H9 (cell line): ENCODE measurements around the gene DIS3. TPM values are rescaled to one million over a fixed set of nuclear protein-coding genes. Genes with fewer than 3 reads are reported as not detected.

Source experiments
- DNase-seq: peaks from one replicate; pipeline ENCODE4 v3.0.0-alpha.2; 2017
- H2AFZ ChIP-seq: one replicate; pipeline ENCODE4 v1.6.1; 2013; ENCODE audit warnings: mild to moderate bottlenecking, low read length, control low read depth, moderate library complexity
- H2AK5ac ChIP-seq: 2 replicates; pipeline ENCODE4 v1.6.1; 2013; ENCODE audit warnings: low read length, control low read depth, mixed read lengths; ENCODE audit not compliant: insufficient read length
- H2BK120ac ChIP-seq: one replicate; pipeline ENCODE4 v1.6.1; 2013; ENCODE audit warnings: low read depth, mild to moderate bottlenecking, low read length, control low read depth, inconsistent platforms; ENCODE audit not compliant: poor library complexity, severe bottlenecking
- H2BK12ac ChIP-seq: 2 replicates; pipeline ENCODE4 v1.6.1; 2013; ENCODE audit warnings: low read length, control low read depth, mixed read lengths, low read depth; ENCODE audit not compliant: insufficient read length
- H2BK15ac ChIP-seq: 2 replicates; pipeline ENCODE4 v1.6.1; 2013; ENCODE audit warnings: low read depth, low read length, control low read depth
- H2BK20ac ChIP-seq: one replicate; pipeline ENCODE4 v1.6.1; 2013; ENCODE audit warnings: low read depth, mild to moderate bottlenecking, low read length, control low read depth, inconsistent platforms; ENCODE audit not compliant: poor library complexity, severe bottlenecking
- H2BK5ac ChIP-seq: 2 replicates; pipeline ENCODE4 v1.6.1; 2013; ENCODE audit warnings: low read length, control low read depth, mixed read lengths; ENCODE audit not compliant: insufficient read length
- H3K14ac ChIP-seq: 2 replicates; pipeline ENCODE4 v1.6.1; 2013; ENCODE audit warnings: low read length, control low read depth; ENCODE audit not compliant: insufficient read depth
- H3K18ac ChIP-seq: 2 replicates; pipeline ENCODE4 v1.6.1; 2013; ENCODE audit warnings: low read depth, mild to moderate bottlenecking, mixed read lengths, low read length, control low read depth; ENCODE audit not compliant: insufficient read length
- H3K23ac ChIP-seq: 2 replicates; pipeline ENCODE4 v1.6.1; 2013; ENCODE audit warnings: low read length, control low read depth, mixed read lengths, low read depth; ENCODE audit not compliant: insufficient read length
- H3K23me2 ChIP-seq: 2 replicates; pipeline ENCODE4 v1.6.1; 2013; ENCODE audit warnings: low read depth, mild to moderate bottlenecking, mixed read lengths, low read length, control low read depth; ENCODE audit not compliant: insufficient read length, poor library complexity, severe bottlenecking
- H3K27ac ChIP-seq: 2 replicates; pipeline ENCODE4 v1.5.1; 2013; ENCODE audit warnings: low read length, control low read depth, mixed read lengths, low read depth; ENCODE audit not compliant: insufficient read length
- H3K27me3 ChIP-seq: 2 replicates; pipeline ENCODE4 v1.6.1; 2013; ENCODE audit warnings: low read length, control low read depth, inconsistent platforms; ENCODE audit not compliant: insufficient read depth
- H3K4ac ChIP-seq: 2 replicates; pipeline ENCODE4 v1.6.1; 2013; ENCODE audit warnings: low read depth, mild to moderate bottlenecking, control low read depth, inconsistent platforms, low read length, moderate library complexity
- H3K4me1 ChIP-seq: 2 replicates; pipeline ENCODE4 v1.6.1; 2013; ENCODE audit warnings: low read length, control low read depth, inconsistent platforms; ENCODE audit not compliant: insufficient read depth
- H3K4me2 ChIP-seq: 2 replicates; pipeline ENCODE4 v1.6.1; 2013; ENCODE audit warnings: low read length, control low read depth, mixed read lengths; ENCODE audit not compliant: insufficient read length, insufficient read depth
- H3K56ac ChIP-seq: 2 replicates; pipeline ENCODE4 v1.6.1; 2013; ENCODE audit warnings: low read depth, mild to moderate bottlenecking, mixed read lengths, low read length, control low read depth; ENCODE audit not compliant: insufficient read length
- H3K79me1 ChIP-seq: 2 replicates; pipeline ENCODE4 v1.6.1; 2013; ENCODE audit warnings: low read depth, mild to moderate bottlenecking, moderate library complexity, low read length, control low read depth, inconsistent platforms; ENCODE audit not compliant: insufficient read depth, poor library complexity, severe bottlenecking
- H3K79me2 ChIP-seq: 2 replicates; pipeline ENCODE4 v1.6.1; 2013; ENCODE audit warnings: low read length, control low read depth, inconsistent platforms; ENCODE audit not compliant: insufficient read depth
- H3K9ac ChIP-seq: 2 replicates; pipeline ENCODE4 v1.6.1; 2013; ENCODE audit warnings: low read length, control low read depth, mixed read lengths; ENCODE audit not compliant: insufficient read length; ENCODE audit errors: extremely low read depth
- H3K9me3 ChIP-seq: one replicate; pipeline ENCODE4 v1.6.1; 2013; ENCODE audit warnings: low read depth, low read length, inconsistent platforms; ENCODE audit not compliant: control insufficient read depth
- H3T11ph ChIP-seq: one replicate; pipeline ENCODE4 v1.6.1; 2013; ENCODE audit warnings: mild to moderate bottlenecking, low read length, control low read depth, inconsistent platforms
- H4K20me1 ChIP-seq: one replicate; pipeline ENCODE4 v1.6.1; 2013; ENCODE audit not compliant: control insufficient read depth, insufficient read length, insufficient read depth
- H4K5ac ChIP-seq: 2 replicates; pipeline ENCODE4 v1.6.1; 2013; ENCODE audit warnings: low read depth, mild to moderate bottlenecking, mixed read lengths, low read length, control low read depth; ENCODE audit not compliant: insufficient read length
- H4K8ac ChIP-seq: replicated peaks from 2 replicates; pipeline ENCODE4 v1.6.1; 2013; ENCODE audit warnings: low read length, control low read depth, mixed read lengths, low read depth; ENCODE audit not compliant: insufficient read length
- H4K91ac ChIP-seq: 2 replicates; pipeline ENCODE4 v1.6.1; 2013; ENCODE audit warnings: low read depth, mild to moderate bottlenecking, moderate library complexity, mixed read lengths, low read length, control low read depth; ENCODE audit not compliant: insufficient read length
- H3K27ac Mint-ChIP-seq, 3 experiments: 2 replicates in 2 of 3; 3 replicates in 1 of 3; pipeline ENCODE4 v1.8.0; 2020 to 2021; ENCODE audit warnings: mixed read lengths in 3 of 3, mild to moderate bottlenecking in 1 of 3, moderate library complexity in 1 of 3
- H3K27me3 Mint-ChIP-seq: 2 replicates; pipeline ENCODE4 v1.8.0; 2021; ENCODE audit warnings: low read depth, mild to moderate bottlenecking, moderate library complexity, mixed read lengths
- H3K36me3 Mint-ChIP-seq, 3 experiments: 2 replicates in 2 of 3; 3 replicates in 1 of 3; pipeline ENCODE4 v1.8.0; 2020 to 2021; ENCODE audit warnings: low read depth in 3 of 3, mixed read lengths in 3 of 3; ENCODE audit not compliant: insufficient read depth in 1 of 3
- H3K4me1 Mint-ChIP-seq, 2 experiments: 2 replicates each; pipeline ENCODE4 v1.8.0; 2020; ENCODE audit warnings: mixed read lengths in 2 of 2
- H3K4me3 Mint-ChIP-seq, 2 experiments: 2 replicates in 1 of 2; 3 replicates in 1 of 2; pipeline ENCODE4 v1.8.0; 2020 to 2021; ENCODE audit warnings: mild to moderate bottlenecking in 2 of 2, mixed read lengths in 2 of 2, moderate library complexity in 1 of 2
- H3K9me3 Mint-ChIP-seq, 2 experiments: 2 replicates in 1 of 2; 3 replicates in 1 of 2; pipeline ENCODE4 v1.8.0; 2020; ENCODE audit warnings: mild to moderate bottlenecking in 2 of 2, mixed read lengths in 2 of 2, moderate library complexity in 1 of 2
- WGBS: extraction: QIAGEN DNeasy Blood & Tissue Kit; methylation state at CpG from one replicate; pipeline ENCODE4 v1.1.7; 2013; ENCODE audit warnings: missing lambda C conversion rate, low lambda C conversion rate, mixed read lengths; ENCODE audit not compliant: insufficient read length; ENCODE audit errors: extremely low coverage; 5-methylcytosine and 5-hydroxymethylcytosine counted together
- total RNA-seq: library from RNA; stranded (reverse); gene quantifications from 2 replicates; pipeline ENCODE4 v1.2.1, GENCODE V29; 2021
- TF ChIP-seq, protein P1 (sequence below): fragments of 200-600 bp; sonication (generic); conservative IDR thresholded peaks from 3 replicates; pipeline ENCODE4 v1.8.0; 2021; ENCODE audit warnings: antibody characterized with exemption, mild to moderate bottlenecking

DIS3 gene
- total RNA-seq, 1 experiment from 2014 or later, result 47.3 TPM

GRCh38 chr13:72716776-72717175 lies 64.9 kb downstream of the DIS3 start:
- Histone ChIP-seq H2AFZ (no peak overlapping the region), H4K91ac (no peak overlapping the region), H2BK12ac (no peak overlapping the region), H3K56ac (no peak overlapping the region), H3K79me2 (peaks cover 6% of the 10 kb centered on the region; the same call in 1 of the 2 replicates), H3K27ac (no peak overlapping the region), H3K23me2 (no peaks in the 10 kb centered on the region), H2BK5ac (no peak overlapping the region), H3T11ph (no peak overlapping the region), H2BK120ac (no peak overlapping the region), H3K9me3 (no peaks in the 10 kb centered on the region), H3K23ac (no peak overlapping the region), H3K27me3 (no peaks in the 10 kb centered on the region), H3K9ac (no peak overlapping the region), H3K18ac (no peak overlapping the region), H4K8ac (no peak overlapping the region), H3K4ac (no peak overlapping the region), H3K4me2 (no peak overlapping the region), H3K4me1 (no peaks in the 10 kb centered on the region), H2BK15ac (no peak overlapping the region), H4K20me1 (no peaks in the 10 kb centered on the region), H3K79me1 (peaks cover 16% of the 10 kb centered on the region), H4K5ac (no peak overlapping the region), H2BK20ac (no peak overlapping the region), H3K14ac (no peak overlapping the region), H2AK5ac (no peak overlapping the region)
- Mint-ChIP-seq H3K27ac (no peak overlapping the region), H3K36me3 (peaks cover 53 to 73% (median 59%) of the 10 kb centered on the region in 3 experiments), H3K4me3 (no peak overlapping the region), H3K4me1 (peaks cover 0 to 3% of the 10 kb centered on the region in 2 experiments; a peak in 1 of 4 replicates), H3K9me3 (peaks cover 12 to 21% of the 10 kb centered on the region in 2 experiments; a peak in 4 of 5 replicates), H3K27me3 (no peaks in the 10 kb centered on the region)
- TF ChIP-seq, protein P1, sequence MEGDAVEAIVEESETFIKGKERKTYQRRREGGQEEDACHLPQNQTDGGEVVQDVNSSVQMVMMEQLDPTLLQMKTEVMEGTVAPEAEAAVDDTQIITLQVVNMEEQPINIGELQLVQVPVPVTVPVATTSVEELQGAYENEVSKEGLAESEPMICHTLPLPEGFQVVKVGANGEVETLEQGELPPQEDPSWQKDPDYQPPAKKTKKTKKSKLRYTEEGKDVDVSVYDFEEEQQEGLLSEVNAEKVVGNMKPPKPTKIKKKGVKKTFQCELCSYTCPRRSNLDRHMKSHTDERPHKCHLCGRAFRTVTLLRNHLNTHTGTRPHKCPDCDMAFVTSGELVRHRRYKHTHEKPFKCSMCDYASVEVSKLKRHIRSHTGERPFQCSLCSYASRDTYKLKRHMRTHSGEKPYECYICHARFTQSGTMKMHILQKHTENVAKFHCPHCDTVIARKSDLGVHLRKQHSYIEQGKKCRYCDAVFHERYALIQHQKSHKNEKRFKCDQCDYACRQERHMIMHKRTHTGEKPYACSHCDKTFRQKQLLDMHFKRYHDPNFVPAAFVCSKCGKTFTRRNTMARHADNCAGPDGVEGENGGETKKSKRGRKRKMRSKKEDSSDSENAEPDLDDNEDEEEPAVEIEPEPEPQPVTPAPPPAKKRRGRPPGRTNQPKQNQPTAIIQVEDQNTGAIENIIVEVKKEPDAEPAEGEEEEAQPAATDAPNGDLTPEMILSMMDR, result no peak
- no CpG with 5 or more reads among the region's 3 CpGs for WGBS
- DNase-seq, result no peak

Other genes starting within 250 kb of the DIS3 start
- gene MZT1, start 54.3 kb downstream of the DIS3 start, total RNA-seq, result 21.3 and 25.2 TPM in 2 replicates
- 16.5 and 17.0 TPM in 2 replicates for gene BORA, start 54.0 kb downstream of the DIS3 start, total RNA-seq
- gene PIBF1, start 233 bp upstream of the DIS3 start, total RNA-seq, result 10.7 and 12.7 TPM in 2 replicates